GM19025 (cell line): Measurements from ENCODE around the gene P3H2.

Source experiments
- ATAC-seq: cut with Tn5 transposase; IDR thresholded peaks from one replicate; pipeline ENCODE4 v1.9.1; 2021; ENCODE audit warnings: mild to moderate bottlenecking, low read depth, moderate library complexity; ENCODE audit not compliant: unreplicated experiment

P3H2 gene

DNA sequence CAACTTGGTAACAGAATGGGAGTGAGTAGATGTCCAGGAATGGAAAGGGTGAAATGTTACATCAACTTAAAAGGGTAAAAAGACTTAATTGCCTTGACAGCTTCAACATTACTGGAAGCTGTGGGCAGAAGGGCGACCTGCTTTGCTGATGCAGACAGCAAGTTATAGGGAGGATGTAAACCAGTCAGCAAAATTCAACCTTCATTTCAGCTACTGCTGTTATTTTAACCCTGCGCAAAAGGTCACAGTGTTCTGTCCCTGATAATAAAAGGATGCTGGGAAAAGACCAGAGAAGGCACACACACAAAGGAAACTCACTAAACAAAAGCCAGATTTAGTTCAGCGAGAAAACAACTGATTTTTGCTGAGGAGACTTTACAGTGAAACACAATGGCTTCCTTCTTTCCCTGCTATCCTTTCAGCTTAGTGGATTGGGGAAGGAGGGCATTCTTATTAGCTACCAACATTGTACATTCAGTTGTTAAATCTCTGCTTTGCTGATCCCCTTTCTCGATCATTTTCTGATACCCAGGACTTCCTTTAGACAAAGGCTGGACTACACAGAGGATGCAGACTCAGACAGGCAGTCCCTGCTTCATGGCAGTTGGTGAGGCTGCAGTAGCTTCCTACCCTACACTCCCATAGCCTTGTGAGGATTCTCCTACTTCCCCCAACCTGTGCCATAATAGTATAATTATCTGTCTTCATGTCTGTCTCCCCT lies 62.0 kb downstream of the P3H2 start:
- ATAC-seq = no peak

DNA sequence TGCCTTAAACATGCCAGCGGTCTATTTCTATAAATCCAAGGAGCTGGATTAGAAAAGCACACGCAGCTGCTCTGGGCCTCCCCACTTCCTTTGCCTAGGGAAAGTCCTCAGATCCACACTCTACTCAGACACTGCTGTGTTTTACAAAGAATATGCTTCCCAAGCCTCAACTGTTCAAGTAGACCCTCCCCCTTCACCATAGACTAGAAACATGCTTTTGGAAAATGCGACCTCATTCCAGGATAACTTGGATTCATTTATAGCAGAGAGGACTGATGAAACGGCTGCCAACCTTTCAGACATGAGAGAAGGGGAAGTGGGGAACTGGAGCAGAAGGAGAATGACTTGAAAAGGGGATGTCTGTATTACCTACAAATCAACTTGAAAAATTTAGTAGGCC lies 64.0 kb downstream of the P3H2 start:
- no peak for ATAC-seq

DNA sequence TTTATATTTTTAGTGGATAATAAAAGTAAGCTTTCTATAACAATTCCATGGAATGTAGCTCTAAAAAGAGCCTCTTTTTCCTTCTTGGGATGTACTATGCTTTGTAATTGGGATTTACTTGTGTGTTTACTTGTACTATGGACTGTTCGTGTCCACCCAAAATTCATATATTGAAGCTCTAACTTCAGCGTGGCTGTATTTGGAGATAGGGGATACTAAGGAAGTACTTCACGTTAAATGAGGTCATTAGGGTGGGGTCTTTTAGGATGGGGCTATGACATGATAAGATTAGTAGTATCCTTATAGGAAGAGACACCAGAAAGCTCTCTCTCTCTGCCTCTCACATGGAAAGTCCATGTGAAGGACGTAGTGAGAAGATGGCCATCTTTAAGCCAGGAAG lies 64.9 kb downstream of the P3H2 start:
- no peak for ATAC-seq

DNA sequence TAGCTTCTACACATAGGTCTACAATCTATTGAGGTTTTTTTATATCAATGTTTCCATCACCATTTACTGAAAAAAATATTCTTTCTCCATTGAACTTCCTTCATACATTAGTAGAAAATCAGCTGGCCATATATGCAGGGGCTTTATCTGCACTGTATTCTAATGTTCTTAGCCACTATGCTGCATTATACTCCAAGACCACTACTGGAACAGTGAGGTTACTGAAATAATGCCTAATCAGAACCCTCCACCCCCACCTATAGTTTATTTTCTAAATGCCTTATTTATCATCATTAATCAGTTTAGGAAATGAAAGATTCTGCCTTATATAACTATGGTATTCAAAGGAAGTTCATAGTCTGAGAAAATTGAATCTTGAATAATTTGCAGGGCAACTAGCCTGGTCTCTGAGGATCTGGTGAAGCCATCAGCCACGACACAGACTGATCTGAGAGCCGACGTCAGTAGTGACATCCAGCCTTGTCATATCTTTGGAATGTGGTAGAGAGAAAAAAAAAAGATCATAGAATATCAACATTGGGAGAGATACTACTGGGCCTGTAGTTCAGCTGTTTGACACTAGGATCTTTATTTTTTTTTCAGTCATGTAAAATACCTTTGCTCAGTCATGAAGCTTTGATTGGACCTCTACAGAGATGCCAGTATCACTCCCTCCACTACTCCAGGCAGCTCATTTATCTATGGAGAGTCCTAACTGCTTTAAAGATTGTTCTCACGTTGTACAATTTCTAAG lies 66.6 kb downstream of the P3H2 start:
- no peak for ATAC-seq

DNA sequence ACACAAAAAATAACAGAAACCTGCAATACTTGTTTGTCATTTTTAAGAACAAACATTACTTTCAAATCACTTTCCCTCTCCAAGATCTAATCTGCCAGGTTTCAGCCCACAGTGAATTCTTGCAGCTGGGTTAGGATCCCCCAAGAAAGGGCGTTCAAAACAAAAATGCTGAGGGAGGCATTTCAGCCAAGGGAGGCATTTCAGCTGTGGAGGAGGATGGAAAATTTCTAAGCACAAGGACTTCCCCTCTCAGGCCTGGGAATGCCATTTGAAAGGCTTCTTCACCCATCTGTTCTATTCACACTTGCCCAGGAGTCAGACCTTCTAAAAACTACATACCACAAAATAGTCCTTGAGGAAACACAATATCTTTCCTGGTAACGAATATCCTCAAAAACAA lies 69.1 kb downstream of the P3H2 start:
- ATAC-seq = no peak

DNA sequence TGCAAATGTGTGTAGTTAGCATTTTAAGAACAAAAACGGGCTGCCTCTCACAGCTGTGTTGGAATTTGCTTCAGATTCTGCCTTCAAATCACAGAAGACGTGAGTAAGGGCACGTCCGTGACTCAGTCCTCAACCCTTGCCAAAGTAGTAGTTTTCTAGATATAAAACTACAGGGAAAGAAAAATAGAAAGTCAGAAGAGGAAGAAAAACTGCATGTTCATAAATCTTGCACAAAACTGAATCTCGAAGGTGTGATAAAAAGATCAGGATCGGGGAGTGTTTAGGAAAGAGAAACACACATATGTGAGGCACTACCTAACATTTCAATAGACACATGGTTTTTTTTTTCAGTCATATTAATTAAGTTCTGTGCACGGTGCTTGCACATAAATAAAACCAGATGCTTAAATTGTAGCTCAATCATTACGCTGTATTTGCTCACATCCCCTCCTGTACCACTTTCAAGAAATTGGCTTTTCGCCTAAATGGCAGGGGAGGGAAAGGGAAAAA lies 71.7 kb downstream of the P3H2 start:
- ATAC-seq = no peak

DNA sequence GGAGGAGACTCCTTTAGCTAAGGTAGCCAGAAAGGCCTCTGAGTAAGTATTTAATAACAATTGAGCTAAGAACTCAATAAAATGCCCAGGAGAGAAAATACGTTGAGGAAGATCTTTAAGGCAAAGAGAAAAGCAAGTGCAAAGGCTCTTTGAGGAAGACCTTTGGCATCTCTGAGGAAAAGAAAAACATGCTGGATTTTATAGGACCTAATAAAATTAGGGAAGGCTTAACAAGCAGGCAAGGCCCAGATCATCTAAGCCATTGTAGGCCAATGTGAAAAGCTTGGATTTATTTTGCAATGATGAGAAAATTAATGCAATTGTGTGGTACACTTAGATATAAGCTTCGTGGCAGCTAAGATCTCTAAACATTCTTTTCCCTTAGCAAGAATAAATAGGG lies 75.7 kb downstream of the P3H2 start:
- no peak for ATAC-seq

DNA sequence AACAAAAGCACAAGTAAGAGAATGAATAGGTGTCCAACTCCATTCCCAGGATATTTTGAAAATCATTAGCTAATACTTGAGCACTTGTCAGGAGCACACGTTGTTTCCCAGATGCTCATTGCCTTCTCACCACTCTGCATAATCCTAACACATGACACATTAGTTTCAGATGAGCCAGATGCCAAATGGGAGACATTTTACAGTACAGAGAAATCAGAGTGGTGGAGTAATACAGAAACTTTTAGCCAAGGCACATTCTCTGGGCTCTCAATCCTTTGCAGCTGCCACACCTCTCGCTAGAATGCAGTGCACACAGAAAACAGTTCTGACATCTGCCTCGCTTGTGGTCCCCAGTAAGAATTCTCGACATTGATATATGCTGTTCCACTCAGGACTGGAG lies 76.6 kb downstream of the P3H2 start:
- no peak for ATAC-seq

DNA sequence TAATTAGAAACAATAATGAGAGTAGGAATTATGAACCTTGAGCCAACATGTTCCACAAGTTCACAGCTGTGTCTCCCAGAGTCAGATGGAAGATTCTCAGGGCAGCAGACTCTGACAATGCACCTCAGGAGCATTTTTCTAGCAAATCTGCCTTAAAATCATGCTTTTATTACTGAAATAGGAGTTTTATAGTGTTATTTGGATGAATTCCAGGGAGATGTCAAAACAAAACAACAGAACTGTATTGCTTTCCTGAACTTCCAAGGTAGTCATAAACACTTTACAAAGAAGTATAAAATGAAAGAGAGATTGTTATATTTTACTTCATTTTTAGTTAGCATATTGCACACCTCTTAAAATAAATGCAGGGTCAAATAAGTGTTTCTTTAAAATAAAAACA lies 77.0 kb downstream of the P3H2 start:
- no peak for ATAC-seq

DNA sequence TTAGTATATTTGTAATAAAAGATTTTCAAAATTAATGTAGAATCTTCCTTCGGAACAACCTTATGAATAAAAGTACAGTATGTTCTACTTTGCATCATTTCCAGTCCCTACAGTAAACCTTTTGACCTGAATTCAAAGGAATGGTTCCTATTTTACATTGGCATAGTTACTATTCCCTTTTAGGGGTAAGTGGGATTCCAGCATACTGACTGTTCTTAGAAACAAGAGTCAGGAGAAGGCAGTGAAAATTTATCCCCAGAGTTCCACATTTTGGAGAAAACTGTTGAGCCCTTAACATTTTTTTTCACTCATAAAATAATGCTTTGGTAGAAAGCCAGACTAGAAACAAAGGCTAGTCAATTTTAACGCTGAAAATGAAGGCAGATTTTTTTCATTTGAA lies 78.1 kb downstream of the P3H2 start:
- no peak for ATAC-seq

DNA sequence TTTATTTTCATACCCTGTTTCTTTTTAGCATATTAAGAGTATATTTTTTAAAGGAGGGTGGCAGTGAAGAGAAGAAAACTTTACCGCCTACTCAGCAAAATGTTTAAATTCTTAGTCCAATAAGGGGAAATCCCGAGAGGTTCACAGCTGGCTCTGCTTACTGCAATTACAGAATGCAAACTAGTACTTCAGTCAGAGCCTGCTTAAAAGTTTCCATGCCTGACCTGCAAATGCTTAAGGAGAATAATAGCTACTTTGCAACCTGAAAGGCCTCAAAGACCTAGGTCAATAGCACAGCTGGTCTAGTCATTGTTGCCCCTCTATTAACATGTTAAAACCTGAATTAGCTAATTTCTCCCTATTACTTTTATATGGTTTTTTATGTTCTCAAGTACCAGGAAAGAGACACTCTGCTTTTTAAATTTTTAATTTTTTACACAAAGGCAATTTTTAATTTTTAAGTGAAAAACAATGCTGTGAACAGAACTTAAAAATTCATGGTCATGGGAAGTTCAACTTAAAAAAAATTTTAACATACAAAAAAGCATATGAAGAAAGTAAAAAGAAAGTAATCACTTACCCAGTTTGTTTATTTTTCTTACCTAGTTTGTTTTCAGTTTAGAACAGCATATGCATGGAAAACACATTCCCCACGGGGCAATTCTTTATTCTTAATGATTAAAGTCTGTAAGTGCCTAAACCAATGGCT lies 79.2 kb downstream of the P3H2 start:
- ATAC-seq = no peak

DNA sequence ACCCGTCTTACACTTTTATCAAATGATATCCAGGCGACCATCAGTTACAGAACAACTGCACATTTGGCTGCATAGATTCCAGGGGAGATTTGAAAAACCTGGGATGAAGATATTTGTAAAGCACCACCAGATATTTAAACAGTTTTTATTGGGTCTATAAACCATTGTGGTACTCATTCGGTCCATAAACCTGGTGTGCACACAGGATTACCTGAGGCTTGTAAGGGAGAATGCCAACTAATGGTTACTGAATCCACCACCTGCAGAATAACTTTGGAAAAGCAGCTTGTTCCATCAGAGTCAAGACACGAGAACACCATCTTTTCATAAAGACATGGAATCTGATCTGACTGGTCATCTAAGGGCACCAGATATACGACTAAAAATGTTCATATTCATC lies 80.6 kb downstream of the P3H2 start:
- ATAC-seq = no peak

DNA sequence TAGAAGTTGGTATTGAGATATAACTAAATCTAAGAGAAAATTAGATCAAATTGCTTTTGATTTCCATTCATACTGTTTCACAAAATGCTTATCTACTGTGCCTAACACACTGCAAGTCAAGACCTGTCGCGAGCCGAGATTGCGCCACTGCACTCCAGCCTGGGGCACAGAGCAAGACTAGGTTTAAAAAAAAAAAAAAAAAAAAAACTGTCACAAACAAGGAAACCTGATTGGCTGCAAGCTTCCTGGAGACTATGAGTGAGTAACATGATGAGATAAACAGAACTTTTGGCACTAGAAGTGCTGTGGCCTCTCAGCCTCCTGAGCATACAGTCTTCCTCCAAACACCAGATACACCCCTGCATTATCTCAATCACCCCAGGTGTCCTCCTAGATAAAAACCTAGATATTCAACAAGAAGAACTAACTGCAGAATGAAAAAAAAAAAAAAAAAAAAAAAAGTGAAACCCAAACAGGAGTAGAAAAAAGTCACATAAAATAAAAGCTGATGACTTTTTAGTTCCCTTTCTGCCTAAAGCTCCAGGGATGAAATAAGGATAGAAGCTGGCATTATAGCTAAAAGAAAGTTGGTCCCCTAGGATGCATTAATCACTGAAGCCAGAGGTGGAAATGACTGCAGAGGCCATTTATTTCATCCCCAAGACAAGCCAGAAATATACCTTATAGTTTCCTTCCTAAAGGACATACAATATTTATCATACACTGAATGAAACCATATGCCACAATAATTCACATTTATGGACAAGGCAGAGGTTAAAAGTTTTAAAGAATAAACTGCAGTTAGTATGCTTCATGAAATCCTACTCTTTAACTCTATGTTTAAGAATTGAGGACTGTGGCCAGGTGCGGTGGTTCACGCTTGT lies 82.4 kb downstream of the P3H2 start:
- ATAC-seq = no peak

DNA sequence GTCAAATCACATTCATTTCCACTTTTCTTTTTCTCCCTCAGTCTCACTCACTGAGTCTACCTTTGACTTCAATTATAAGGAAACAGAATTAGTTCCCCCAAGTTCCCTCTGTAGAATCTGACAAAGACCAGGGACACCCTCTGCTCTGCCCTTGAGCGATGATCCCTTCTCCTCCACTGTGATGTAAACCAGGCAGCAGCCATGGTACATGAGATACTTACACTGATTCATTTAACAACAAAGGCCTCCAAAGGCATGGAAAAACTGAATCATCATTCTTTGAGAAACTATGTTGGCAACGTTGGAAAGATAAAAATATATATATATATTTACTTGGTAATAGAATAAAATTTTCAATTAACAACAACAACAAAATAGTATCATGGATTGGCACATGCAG lies 84.1 kb downstream of the P3H2 start:
- ATAC-seq = no peak

DNA sequence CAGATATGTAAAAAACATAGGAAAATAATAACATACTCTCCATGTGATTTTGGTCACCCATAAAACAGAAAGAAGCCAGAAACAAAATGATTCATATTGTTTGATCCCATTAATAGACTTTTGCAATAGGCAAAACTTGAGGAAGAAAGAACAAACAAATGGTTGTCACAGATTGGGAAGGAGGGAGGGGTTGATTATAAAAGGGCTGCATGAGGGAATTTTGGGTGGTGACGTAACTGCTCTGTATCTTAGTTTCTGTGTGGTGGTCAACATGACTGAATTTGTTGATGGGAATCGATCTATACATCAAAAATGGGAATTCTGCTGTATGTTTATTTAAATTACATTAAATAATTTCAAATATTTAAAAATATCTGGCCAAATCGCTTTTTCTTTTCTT lies 86.3 kb downstream of the P3H2 start:
- no peak for ATAC-seq

DNA sequence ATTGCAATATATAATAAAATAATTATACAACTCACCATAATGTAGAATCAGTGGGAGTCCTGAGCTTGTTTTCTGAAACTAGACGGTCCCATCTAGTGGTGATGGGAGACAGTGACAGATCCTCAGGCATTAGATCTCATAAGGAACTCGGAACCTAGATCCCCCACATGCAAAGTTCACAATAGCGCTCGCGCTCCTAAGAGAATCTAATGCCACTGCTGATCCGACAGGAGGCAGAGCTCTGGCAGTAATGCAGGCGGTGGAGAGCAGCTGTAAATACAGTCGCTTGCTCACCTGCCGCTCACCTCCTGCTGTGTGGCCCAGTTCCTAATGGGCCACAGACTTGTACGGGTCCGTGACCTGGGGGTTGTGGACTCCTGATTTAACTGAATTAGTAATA lies 87.8 kb downstream of the P3H2 start:
- no peak for ATAC-seq

DNA sequence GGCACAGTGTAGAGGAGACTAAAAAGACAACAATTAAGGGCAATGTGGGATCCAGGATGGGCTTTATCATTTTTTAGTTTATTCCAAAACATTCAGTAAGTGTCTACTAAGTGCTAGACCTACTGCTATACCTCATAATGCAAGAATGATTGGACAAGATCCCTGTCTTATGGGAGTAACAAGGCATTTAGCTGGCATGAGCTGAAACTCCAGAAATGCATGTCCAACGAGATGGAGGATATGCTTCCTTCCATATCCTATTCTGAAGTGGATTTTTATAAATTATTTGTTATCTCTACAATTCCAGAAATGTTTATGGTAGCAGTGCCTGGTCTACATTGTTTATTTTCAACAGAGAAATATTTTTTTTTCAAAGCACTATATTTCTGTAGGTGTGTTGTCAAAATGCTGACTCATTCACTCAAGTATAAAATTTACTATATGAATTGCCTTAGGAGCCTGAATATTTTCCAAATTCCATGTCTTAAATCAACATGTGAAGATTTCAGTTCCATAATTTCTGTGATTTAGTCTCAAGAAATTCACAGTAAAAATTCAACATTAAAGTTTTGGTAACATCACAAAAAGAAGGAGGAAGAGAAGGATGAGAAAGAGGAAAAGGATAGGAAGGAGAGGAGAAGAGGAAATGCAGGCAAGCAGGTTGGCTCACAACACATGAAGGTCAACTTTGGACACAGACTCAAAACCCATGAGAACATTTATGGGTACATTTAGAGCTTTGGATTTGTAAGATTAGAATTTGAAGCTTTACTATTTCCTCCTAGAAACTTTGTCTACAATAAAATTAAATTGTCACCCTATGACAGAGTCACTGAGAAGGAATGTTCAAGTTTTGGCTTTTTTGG lies 88.6 kb downstream of the P3H2 start:
- ATAC-seq = no peak

DNA sequence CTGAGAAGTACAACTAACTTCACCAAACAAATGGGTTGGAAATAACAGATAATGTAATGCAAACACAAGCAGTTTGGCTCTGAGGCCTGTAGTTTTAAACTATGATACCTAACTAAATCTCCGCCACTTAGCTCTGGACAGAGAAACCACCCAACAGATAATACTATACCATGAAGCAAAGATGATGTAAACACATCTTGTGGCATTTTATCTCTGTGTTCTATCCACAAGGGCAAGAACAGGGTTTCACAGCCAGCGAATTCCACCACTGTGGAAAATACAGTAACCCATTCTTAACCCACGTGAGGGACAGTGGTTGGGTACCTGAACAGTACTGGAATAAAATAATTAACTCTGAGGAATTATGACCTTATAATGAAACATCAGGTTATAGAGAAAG lies 93.6 kb downstream of the P3H2 start:
- ATAC-seq = no peak

DNA sequence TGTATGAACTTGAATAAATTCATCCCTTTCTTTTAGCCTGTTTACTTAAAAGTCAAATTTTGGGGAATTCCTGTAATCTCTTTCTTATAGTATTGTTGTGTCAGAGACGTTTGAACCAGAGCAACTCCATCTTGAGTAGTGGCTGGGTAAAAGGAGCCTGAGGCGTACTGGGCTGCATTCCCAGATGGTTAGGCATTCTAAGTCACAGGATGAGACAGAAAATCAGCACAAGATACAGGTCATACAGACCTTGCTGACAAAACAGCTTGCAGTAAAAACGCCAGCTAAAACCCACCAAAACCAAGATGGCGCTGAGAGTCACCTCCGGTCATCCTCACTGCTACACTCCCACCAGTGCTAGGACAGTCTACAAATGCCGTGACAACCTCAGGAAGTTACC lies 94.5 kb downstream of the P3H2 start:
- ATAC-seq = no peak

DNA sequence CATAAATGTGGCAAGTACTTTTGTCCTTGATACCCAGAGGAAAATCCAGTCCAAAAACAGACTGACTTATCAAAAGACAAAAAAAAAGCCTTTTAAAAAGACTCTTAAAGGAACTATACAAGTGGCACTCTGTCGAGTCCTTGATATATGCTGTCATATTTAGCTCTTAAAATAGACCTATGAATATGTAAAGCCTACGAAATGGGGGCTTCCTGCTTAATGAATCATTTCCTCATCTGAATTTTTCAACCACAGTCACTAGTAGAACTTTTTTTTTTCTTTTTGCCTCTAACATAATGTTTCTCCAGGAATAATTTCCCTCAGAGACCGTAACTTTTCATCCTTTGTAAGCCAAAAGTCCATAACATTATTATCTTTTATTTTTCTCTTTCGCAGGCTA lies 95.8 kb downstream of the P3H2 start:
- ATAC-seq = no peak
